ENCODE data around the gene SDF4.
A peak's percentile ranks its signal among the peaks of the same experiment; 100 is the strongest.
"Not testable (repeated sequence)": the region's sequence is repeated elsewhere in the genome, so short reads cannot be mapped to it uniquely, and the experiment has no call there.

SDF4 gene

DNA sequence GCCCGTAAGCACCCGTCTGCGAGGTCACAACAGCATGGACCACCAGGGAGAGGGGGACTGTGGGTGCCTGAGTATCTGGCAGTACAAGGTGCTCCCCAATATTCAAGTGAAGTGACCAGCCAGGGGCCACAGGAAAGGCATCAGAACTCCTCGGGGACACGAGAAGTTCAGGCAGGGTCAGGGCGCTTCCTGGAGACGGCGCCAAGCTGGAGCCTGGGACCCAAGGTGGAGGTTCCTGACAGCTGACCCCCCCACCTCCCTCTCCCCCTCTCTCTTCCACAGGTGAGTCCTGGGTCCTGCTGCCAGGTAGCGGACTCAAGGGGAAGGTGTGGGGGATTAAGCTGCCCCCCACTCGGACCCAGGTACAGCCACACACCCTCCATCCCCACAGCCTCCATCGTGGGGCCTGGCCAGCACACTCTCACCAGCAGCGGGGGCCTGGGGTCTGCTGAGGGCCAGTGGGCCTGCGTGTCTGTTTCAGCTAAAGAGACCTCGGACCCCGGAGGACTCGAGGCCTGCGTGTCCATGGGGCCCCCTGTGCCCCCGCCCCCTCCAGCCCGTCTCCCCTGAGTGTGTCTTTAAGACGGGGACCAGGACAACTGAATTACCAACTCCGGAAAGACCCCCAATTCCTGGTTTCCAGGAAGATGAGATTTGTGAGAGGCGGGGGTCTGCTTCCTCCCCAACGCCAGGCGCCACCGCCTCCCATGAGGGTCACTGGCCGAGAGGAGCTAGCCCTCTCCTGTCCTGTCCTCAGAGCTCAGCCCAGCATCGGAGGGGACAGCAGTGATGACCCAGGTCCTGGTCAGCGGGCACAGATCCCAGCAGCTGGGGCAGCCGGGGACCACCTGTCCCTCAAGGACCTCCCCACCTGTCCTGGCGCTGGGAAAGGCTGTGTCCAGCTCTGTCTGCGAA is 31.6 kb downstream of the SDF4 start:
- DNase-seq: no peak

DNA sequence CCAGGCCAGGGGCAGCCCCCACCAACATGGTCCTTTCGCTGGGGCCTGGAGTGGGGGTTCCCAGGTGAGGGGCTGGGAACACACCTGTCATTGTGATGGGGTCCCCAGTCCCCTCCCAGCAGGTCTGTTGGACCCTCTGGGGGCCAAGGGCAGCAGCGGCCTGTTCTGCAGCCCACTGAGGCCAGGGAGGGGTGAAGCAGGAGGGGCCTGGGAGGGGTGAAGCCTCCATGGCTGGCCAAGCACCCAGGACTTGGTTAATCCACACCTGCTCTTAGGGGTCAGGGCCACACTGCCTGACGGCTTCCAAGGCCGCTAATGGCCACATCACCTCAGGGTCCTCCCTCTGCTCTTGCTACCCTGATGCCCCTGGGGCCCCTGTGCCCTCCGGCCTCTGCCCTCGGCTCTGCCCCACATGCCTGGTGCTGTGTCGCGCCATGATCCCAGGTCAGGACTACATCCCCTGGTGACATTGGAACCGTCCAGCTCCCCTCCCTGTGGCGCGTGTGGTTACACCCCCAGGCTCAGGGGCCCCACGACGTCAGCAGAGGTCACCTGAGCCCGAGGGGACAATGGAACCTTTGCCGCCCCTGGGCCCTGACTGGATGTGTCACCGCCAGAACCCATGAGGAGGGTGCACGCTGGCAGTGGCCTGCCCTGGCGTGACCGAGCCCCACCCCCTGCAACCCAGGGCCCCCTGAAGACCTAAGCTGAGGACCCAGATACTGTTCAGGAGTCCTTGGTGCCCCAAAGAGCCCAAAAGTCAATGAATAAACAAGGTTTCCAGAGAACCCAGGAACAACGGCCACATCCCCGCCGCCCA is 32.5 kb downstream of the SDF4 start:
- DNase-seq: no peak

DNA sequence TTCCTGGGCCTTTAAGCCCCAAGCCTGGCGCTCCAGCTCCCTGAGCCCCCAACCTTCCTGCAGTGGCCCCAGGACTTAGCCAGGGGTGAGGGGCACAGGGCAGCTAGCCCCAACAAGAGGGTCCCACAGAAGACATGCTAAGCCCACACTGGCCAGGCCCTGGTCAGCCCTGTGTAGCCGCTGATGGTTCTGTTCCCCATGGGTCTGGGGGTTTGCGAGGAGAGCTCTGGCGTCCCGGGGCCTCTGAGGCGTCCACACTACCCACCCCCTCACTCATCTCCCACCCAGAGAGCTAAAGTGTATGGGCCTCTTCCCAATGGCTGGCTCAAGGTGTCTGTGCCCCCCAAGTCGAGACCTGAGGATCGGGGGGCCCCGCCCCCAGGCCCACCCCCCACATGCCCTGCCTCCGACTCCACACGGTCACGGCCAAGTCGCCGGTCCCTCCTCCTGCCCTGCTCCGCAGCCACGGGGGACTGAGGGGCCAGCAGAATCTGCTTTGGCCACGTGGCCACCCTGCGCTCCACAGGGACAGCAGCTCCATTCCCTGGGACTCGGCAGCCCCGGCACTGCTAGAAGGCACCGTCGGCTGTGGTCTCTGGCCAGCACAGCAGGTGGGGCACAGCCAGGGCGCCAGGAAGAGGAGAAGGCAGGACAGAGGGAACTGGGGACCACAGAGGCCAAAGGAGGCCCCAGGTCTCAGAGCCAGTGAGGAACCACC is 33.2 kb downstream of the SDF4 start:
- DNase-seq: no peak

DNA sequence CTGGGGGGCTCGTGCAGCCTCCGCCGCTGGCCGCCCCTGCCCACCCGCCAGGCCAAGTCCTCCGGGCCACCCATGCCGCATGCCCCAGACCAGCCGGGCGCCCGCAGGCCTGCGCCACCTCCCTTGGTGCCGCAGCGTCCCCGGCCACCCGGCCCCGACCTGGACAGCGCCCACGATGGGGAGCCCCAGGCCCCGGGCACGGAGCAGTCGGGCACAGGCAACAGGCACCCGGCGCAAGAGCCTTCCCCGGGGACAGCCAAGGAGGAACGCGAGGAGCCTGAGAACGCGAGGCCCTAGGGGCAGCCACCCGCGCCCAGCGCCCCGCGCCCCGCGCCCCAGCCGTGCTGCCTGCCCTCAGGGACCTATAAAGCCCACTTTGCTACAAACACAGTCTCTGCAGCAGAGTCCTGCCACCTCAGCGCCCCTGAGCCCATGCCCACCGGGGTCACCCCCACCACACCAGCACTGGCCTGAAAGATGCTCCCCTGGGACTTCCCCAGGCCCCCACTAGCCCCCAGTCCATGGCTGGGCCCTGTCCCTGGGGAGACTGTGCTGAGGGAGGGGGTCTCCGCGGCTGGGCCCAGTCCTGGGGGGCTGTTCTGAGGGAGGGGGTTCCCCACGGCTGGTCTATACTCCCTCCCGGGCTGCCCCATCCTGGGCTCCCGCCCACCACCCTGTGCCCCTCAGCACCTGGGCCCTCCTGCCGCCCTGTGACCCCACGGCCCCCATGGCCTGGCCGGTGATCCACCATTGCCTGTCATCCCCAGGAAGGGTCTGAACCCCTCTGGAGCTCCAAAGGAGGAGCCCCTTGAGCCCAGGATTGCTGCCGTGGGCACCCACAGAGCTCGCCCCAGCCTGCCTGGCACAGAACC is 34.0 kb downstream of the SDF4 start:
- DNase-seq: no peak

DNA sequence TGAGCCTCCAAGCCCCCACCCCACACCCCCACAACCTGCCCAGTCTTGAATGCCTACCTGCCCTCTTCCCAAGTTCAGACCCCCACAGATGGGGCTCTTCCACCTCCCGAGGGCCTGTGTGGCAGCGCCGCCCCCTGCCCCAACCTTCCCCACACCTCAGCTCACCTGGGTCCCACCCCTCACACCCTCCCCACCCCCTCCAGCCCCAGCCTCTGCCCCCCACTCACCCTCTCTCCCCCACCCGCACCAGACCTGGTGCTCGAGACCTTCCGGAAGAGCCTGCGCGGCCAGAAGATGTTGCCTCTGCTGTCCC is 34.7 kb downstream of the SDF4 start:
- no peak for DNase-seq

DNA sequence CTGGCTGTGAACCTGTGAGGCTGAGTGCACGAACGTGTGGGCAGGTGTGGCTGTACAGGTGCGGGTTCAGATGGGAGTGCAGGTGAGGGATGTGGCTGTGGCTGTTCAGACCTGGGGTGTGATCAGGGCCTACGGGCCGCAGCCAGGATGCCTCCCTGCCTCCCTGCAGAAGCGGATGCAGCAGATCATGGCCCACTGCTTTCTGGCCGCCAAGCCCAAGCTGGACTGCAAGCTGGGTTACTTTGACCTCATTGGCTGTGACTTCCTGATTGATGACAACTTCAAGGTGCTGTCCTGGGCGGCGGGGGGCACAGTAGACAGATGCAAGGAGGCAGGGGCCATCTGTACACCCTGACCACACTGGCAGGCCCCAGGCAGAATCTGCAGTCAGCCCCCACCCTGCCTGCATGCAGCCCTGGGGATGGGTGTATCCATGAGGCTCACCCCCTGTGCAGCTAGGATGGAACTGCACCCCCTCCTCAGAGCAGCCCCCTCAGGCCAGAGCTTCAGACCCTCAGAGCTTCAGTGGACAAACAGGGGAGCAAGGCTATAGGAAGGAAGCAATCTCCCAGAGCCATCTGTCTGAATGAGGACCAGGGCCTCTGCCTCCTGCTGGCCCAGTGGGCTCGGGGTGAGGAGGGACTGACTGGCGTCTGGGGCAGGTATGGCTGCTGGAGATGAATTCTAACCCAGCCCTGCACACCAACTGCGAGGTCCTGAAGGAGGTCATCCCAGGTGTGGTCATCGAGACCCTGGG is 35.2 kb downstream of the SDF4 start:
- DNase-seq: no peak

DNA sequence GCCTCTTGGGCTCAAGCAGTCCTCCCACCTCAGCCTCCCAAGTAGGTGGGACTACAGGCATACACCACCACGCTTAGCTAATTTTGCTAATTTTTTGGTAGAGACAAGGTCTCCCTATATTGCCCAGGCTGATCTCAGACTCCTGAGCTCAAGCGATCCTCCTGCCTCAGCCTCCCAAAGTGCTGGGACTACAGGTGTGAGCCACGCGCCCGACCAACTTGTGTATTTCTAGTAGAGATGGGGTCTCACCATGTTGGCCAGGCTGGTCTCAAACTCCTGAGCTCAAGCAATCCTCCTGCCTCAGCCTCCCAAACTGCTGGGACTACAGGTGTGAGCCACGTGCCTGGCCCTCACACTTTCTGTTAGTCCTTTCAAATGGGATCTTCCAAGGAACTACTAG is 36.1 kb downstream of the SDF4 start:
- not testable (repeated sequence) for DNase-seq

DNA sequence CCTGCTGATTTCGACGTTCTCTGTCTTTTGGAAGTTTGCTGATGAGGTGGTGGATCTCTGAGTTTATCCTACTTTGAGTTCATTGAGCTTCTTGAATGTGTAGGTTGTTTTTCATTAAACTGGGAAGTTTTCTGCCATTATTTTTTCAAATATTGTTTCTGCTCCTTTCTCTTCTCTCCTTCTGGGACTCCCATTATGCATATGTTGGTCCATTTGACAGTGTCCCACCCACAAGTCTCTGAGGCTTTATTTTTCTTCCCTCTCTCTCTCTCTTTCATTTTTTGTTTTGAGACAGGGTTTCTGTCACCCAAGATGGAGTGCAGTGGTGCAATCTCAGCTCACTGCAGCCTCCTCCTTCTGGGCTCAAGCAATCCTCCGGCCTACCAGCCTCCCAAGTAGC is 37.1 kb downstream of the SDF4 start:
- DNase-seq: no peak

DNA sequence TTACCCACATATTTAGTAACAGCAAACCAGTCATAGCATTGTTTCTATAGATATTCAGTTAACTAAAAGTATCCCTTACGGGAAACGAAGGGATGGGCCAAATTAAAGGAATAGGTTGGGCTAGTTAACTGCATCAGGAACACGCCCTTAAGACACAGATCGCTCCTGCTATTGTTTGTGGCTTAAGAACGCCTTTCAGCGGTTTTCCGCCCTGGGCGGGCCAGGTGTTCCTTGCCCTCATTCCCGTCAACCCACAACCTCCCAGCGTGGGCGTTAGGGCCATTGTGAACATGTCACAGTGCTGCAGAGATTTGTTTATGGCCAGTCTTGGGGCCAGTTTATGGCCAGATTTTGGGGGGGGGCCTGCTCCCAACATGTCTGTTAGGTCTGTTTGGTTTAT is 40.1 kb downstream of the SDF4 start:
- DNase-seq: no peak

DNA sequence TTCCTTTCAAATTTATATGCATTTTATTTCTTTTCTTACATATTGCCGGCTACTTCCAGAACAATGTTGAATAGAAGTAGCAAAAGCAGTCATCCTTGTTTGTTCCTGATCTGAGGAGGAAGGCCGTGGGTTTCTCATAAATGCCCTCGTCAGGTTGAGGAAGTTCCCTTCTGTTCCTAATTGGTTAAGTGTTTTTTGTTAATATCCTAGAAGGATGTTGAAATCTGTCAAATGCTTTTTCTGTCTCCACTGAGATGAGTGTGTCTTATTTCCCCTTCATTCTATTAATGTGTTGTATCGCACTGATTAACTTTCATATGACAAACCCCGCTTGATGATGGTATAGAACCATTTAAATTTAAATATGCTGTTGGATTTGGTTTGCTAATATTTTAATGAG is 42.7 kb downstream of the SDF4 start:
- DNase-seq: no peak

DNA sequence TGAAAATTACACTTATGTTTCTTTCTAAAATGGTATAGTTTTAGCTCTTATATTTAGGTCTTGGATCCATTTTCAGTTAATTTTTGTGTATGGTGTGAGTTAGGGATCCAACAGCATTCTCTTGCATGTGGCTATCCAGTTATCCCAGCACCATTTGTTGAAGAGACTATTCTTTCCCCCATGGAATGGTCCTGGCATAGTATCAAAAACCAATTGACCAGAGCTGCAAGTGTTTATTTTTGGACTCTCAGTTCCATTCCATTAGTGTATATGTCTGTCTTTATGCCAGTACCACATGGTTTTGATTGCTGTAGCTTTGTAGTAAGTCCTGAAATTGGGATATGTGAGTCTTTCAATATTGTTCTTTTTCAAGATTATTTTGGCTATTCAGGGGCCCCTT is 43.9 kb downstream of the SDF4 start:
- DNase-seq: no peak

DNA sequence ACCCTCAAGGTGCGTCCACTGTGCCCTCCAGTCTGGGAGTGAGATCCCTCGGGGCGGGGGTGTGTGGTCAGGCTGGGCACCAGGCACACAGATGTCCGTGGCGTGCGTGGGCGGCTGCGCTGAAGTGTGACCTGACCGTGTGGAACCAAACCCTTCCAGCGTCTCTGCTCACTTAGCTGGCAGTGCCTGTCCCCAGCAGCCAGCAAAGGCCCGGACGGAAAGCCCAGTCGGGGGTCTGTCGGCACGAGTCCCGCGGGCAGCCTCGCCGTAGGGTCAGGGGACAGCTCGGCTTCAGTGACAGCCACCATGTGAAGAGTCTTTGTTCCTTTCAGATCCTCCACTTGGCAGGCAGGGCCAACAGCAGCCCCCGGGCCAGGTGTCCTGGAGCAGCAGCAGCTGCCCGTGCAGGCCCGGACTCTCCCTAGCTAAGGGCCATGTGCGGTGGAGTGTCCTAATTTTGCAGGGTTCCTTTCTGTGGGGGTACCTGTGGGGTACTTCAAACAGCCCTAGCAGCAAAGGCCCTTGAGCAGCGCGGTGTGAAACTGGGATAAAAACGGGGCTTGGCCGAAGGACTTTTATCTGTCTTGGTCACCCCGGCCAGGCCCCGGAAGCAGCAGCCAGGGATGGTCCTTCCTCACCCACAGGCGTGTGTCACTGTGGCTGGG is 46.6 kb downstream of the SDF4 start:
- peak in 33 of 56 donors; percentile 5 to 71 (median 38) for DNase-seq

DNA sequence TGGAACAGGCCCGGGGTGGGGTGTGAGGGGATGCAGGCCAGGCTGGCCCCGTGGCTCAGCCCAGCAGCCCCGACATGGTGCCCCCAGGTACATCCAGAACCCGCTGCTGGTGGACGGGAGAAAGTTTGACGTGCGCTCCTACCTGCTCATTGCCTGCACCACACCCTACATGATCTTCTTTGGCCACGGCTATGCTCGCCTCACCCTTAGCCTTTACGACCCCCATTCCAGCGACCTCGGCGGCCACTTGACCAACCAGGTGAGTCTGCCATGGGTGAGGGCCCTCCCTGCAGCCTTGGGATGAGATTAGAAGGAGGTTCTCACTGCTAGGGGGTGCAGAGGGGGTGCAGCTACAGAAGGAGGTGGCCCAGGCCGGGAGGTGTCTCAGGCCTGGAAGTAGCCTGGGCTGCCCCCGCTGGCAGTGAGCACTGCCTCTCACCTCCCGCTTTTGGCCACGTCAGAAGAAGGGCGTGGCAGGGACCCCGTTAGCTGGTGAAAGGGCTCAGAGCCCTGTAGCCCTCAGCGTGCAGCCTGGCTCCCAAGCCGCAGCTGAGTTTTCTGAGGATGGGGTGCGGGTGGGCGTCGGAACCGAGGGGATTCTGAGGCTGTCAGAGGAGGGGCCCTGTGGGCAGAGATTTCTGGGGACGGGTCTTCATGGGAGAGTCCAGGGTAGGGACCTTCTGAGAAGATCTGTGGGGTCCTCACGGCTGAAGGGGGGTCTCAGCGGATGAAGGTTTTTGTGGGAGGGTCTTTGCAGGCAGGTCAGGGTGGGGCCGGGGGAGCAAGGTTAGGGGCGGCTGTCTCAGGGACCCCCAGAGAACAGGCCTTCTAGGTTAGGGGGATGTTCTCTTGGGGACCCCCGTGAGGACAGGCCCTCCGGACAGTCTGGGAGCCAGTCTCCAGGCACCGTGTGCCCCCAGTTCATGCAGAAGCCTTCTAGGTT is 47.7 kb downstream of the SDF4 start:
- DNase-seq: no peak

DNA sequence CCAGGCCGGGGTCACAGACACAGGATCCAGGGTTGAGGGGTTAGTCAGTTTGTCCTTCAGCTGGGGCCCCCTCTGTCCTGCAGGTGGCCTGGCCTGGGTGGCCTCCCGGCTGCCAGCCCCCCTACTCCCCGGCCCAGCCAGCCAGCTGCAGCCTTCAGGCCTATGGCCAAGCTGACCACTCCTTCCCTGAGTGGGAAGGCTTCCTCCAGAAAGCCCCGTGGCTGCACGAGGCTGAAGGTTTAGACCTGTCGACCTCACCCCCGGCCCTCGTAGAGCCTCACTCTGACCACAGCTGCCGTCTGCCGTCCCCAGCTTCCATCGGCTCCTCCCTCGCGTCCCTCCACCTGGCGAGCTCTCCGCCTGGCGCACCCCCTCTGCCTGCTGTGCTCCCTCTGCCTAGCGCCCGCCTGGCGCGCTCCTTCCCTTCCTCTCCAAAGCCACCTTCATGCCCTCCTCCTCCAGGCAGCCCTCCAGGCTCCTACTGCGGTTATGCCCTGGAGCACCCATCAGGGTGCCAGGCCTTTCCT is 48.5 kb downstream of the SDF4 start:
- no peak for DNase-seq

DNA sequence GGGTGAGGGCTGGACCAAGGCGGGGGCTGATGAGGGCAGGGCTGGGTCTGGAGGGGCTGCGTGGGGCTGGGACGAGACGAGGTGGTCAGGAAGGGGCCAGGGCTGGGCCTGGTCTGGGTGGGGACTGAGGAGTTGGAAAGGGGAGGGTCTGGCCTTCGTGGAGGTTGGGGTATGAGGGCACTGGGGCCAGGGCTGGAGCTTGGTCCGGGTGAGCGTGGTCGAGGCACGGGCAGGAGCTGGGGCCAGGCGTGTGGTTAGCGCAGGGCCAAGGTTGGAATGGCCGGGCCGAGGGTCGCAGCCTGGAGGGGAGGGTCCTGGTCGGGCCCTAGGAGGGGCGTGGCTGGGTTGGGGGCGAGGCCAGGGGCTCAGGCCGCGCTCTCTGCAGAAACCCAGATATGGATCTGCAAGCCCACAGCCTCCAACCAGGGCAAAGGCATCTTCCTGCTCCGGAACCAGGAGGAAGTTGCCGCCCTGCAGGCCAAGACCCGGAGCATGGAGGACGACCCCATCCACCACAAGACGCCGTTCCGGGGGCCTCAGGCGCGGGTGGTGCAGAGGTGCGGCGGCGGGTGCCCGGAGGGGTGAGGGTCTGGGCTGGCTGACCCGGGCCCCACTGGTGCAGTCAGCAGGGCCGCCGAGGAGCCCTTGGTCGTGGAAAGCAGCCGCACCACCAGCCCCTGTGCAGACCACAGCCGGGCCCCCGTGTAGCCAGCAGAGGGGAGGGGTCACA is 49.1 kb downstream of the SDF4 start:
- no peak for DNase-seq

DNA sequence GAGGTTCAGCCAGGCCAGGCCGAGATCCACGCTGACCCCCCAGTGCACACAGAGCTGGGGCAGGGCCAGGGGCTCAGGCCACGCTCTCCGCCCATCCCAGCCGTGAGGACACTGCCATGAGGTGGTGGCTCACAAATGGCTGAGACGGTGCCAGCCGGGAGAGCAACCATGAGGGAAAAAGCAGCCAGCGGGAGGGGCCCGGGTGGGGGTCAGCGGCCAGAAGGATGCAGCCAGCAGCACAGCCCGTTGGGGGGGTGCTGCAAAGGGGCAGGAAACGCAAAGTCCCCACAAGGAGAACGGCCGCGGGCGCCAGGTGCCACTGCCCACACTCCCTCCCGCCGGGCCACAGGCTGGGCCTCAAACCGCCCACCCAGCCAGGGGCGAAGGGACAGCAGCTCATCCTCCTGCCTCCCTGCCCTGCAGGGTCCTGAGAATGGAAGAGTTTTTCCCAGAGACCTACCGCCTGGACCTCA is 49.8 kb downstream of the SDF4 start:
- no peak for DNase-seq

Data from amygdala (tissue), 56 donors.